Bronchial epithelial cell (primary cell): ENCODE data around the gene ZNF445. TPM values are rescaled to one million over a fixed set of nuclear protein-coding genes. Genes with fewer than 3 reads are reported as not detected.

Source experiments
- DNase-seq: peaks from one replicate; pipeline ENCODE4 v3.0.0-alpha.2; 2010; ENCODE audit warnings: low read depth
- FAIRE-seq: peaks from 2 replicates; lab custom pipeline; 2011; peaks lifted over from hg19 to GRCh38; lab: Jason Lieb, UNC
- H3K27me3 ChIP-seq: 2 replicates; pipeline ENCODE4 v1.5.1; 2011; ENCODE audit warnings: low read length; ENCODE audit not compliant: control insufficient read depth, insufficient read depth
- H3K36me3 ChIP-seq: 2 replicates; pipeline ENCODE4 v1.5.1; 2011; ENCODE audit warnings: low read length; ENCODE audit not compliant: control insufficient read depth, insufficient read depth
- H3K4me3 ChIP-seq: 2 replicates; pipeline ENCODE4 v1.5.1; 2011; ENCODE audit warnings: mild to moderate bottlenecking, low read depth, low read length, control low read depth
- total RNA-seq: library from RNA; depleted of rRNA; stranded (reverse); fragments of >200 nt; gene quantifications from 2 replicates; pipeline ENCODE4 v1.2.1, GENCODE V29; 2014
- TF ChIP-seq, protein P1 (sequence below): IDR thresholded peaks from 2 replicates; pipeline ENCODE4 v1.5.1; 2011; ENCODE audit warnings: mild to moderate bottlenecking, moderate library complexity, low read length, control low read depth, inconsistent platforms; ENCODE audit not compliant: insufficient read depth, severe bottlenecking

Gene ZNF445
- total RNA-seq, 1 donor from 2014 or later: 5.8 TPM

DNA sequence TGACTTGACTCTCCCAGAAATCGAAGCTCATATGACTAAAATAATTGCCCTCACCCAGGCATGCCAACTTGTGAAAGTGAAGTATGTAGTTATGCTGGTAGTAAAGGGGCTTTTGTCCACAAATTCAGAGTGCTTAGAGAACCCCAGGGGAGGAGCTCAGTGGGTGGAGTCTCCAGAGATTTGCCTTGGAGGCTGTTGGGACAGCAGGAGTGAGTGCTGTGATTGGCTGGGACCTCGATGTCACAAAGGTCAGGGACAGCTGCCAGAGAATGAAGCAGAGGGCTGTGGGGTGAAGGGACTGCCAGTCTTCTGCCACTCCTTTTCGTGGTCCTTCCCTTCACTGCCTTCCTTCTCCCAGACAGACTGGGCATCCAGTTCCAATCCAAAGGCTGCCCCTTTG is 49.8 kb downstream of the ZNF445 start:
- Histone ChIP-seq H3K27me3 (no peaks in the 10 kb centered on the region), H3K4me3 (no peak overlapping the region), H3K36me3 (no peaks in the 10 kb centered on the region)
- TF ChIP-seq, protein P1, sequence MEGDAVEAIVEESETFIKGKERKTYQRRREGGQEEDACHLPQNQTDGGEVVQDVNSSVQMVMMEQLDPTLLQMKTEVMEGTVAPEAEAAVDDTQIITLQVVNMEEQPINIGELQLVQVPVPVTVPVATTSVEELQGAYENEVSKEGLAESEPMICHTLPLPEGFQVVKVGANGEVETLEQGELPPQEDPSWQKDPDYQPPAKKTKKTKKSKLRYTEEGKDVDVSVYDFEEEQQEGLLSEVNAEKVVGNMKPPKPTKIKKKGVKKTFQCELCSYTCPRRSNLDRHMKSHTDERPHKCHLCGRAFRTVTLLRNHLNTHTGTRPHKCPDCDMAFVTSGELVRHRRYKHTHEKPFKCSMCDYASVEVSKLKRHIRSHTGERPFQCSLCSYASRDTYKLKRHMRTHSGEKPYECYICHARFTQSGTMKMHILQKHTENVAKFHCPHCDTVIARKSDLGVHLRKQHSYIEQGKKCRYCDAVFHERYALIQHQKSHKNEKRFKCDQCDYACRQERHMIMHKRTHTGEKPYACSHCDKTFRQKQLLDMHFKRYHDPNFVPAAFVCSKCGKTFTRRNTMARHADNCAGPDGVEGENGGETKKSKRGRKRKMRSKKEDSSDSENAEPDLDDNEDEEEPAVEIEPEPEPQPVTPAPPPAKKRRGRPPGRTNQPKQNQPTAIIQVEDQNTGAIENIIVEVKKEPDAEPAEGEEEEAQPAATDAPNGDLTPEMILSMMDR: no peak
- DNase-seq (no peak), FAIRE-seq (no peak)

DNA sequence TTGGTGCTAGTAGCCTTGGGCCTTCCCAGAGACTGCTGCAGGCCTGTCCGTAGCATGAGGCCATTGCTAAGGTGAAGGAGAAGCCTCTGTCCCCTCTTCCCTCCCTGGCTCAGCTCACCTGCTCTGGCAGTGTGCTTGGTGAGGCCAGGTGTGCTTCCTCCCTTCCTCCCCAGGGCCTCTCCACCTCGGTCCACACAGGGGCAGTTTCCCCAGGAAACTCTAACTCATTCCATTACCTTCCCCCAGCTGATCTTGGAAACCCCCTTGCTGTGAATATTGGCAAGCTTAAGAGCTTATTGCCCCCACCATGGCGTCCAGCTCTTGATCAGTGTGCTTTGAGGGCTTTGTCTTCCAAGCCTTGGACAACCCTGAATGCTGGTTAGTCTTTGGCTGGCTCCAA is 52.7 kb downstream of the ZNF445 start:
- DNase-seq (no peak), FAIRE-seq (no peak)
- no peaks in the 10 kb centered on the region for H3K27me3 ChIP-seq
- no peak overlapping the region for H3K4me3 ChIP-seq
- TF ChIP-seq, protein P1: no peak
- H3K36me3 ChIP-seq: no peaks in the 10 kb centered on the region

DNA sequence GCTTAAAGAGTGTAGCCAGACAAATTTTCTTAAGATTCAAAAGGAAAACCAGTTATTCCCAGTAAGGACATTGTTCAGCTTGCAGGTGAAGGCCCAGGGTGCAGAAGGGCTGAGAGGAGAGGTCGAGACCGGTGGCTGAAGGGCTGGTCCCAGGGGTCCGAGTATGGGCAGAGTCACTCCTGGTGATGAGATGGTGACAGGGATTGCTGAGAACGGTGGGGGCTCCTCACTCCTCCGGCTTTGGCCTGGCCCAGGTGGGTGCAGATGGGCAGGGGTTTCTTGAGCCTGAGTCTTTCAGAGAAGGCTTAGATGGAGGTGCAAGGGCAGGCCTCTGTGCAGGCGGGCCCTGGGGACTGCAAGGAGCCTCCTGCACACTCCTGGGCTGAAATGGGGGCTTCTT is 56.2 kb downstream of the ZNF445 start:
- no peak for DNase-seq
- TF ChIP-seq, protein P1: no peak
- Histone ChIP-seq H3K36me3 (no peaks in the 10 kb centered on the region), H3K4me3 (no peak overlapping the region), H3K27me3 (no peaks in the 10 kb centered on the region)
- FAIRE-seq: no peak

DNA sequence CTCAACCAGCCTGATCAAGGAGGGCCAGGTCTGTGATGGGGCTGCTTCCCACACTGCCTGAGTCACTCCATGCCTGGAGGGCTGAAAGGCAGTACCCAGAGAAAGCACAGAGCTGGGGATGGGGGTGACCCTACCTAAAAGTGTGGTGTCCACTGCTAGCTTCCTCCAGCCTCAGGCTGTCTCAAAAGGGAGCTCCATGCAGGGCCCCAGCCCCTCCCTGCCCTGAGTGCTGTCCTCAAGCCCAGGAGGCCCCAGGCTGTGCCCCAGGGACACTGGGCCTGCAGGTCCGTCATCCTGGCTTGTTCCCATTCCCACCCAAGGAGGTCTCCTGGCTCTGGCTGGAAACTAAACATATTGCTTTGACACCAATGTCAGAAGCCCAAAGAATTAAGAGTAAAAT is 56.8 kb downstream of the ZNF445 start:
- Histone ChIP-seq H3K4me3 (no peak overlapping the region), H3K36me3 (no peaks in the 10 kb centered on the region), H3K27me3 (no peaks in the 10 kb centered on the region)
- no peak for FAIRE-seq
- TF ChIP-seq, protein P1: no peak
- no peak for DNase-seq

DNA sequence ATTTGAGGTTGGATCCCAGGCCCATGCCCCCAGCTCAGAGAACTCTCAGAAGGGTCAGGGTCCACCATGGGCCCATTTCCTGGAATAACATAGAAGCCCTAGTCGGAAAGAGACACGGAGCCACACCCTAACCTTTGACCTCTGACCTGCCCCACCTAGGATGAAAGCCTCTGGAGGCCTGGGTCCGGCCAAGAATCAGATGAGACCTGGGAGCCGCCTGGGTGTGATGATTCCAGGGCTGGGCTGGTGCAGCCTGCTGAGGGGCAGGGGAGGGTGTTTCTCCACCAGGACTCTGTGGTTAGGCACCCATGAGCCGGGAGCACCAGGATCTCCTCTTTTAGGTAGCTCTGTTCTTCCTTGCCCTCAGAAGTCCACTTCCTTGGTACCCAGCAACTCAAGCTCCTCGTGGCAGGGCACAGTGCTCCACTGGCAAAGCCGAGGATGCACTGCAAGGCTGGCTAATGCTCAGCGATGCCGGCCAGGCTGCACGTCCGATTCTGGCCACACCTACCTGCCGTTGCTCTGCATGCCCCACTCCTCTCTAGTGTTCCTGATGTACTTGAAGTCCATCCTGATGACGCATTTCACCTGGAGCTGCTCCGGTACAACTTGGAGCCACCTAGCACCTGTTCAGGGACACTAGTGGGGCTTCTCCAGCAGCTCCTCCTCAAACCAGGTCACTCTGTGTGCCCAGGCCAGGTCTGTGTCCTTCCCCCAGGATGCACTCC is 57.4 kb downstream of the ZNF445 start:
- TF ChIP-seq, protein P1: no peak
- no peak for FAIRE-seq

More for the DNA sequence above, 57.4 kb downstream of the ZNF445 start:
- Histone ChIP-seq H3K27me3 (no peaks in the 10 kb centered on the region), H3K36me3 (no peaks in the 10 kb centered on the region), H3K4me3 (no peak overlapping the region)
- DNase-seq: no peak
